Type B pancreatic cell (in vitro differentiated cells): Measurements from ENCODE around the gene TMEM18. TPM values are rescaled to one million over a fixed set of nuclear protein-coding genes. Genes with fewer than 3 reads are reported as not detected.

Source experiments
- DNase-seq: peaks from one replicate; pipeline ENCODE4 v3.0.0; 2021; ENCODE audit warnings: mixed read lengths; ENCODE audit not compliant: unreplicated experiment; ENCODE audit errors: extremely low spot score
- H3K27ac Mint-ChIP-seq: 2 replicates; pipeline ENCODE4 v1.8.0; 2021; ENCODE audit warnings: mild to moderate bottlenecking, mixed read lengths
- H3K27me3 Mint-ChIP-seq: 2 replicates; pipeline ENCODE4 v1.8.0; 2021; ENCODE audit warnings: mixed read lengths
- H3K36me3 Mint-ChIP-seq: 2 replicates; pipeline ENCODE4 v1.8.0; 2021; ENCODE audit warnings: mixed read lengths
- H3K4me1 Mint-ChIP-seq: one replicate; pipeline ENCODE4 v1.8.0; 2021; ENCODE audit warnings: mixed read lengths; ENCODE audit not compliant: unreplicated experiment
- H3K4me3 Mint-ChIP-seq: 2 replicates; pipeline ENCODE4 v1.8.0; 2021; ENCODE audit warnings: mild to moderate bottlenecking, mixed read lengths
- H3K9me3 Mint-ChIP-seq: 2 replicates; pipeline ENCODE4 v1.8.0; 2021; ENCODE audit warnings: mixed read lengths
- CTCF ChIP-seq: fragments of 200-600 bp; sonication (generic); conservative IDR thresholded peaks from 2 replicates; pipeline ENCODE4 v1.5.0; 2021; ENCODE audit warnings: antibody characterized with exemption, mild to moderate bottlenecking
- total RNA-seq: library from RNA; stranded (reverse); gene quantifications from 2 replicates; pipeline ENCODE4 v1.2.1, GENCODE V29; 2021; ENCODE audit warnings: low replicate concordance

The TMEM18 gene
- total RNA-seq, 1 donor from 2014 or later = 27.4 TPM

GRCh38 chr2:632471-632870, 44.7 kb downstream of the TMEM18 start:
- Mint-ChIP-seq H3K36me3 (peaks cover 4% of the 10 kb centered on the region), H3K27me3 (peaks cover 3% of the 10 kb centered on the region), H3K9me3 (no peaks in the 10 kb centered on the region), H3K4me1 (peaks cover 6% of the 10 kb centered on the region), H3K4me3 (no peak overlapping the region), H3K27ac (no peak overlapping the region)
- no peak for DNase-seq
- no peak for TF ChIP-seq CTCF

GRCh38 chr2:631741-632140, 45.5 kb downstream of the TMEM18 start:
- H3K9me3 Mint-ChIP-seq = no peaks in the 10 kb centered on the region
- no peak overlapping the region for H3K27ac Mint-ChIP-seq
- peaks cover 6% of the 10 kb centered on the region for H3K27me3 Mint-ChIP-seq
- TF ChIP-seq CTCF = no peak
- no peak overlapping the region for H3K4me3 Mint-ChIP-seq
- DNase-seq = no peak
- peaks cover 6% of the 10 kb centered on the region for H3K4me1 Mint-ChIP-seq
- H3K36me3 Mint-ChIP-seq = peaks cover 4% of the 10 kb centered on the region

GRCh38 chr2:630451-631320, 46.5 kb downstream of the TMEM18 start:
- no peak for DNase-seq
- Mint-ChIP-seq H3K27ac (no peak overlapping the region), H3K27me3 (peaks cover 6% of the 10 kb centered on the region), H3K36me3 (peaks cover 4% of the 10 kb centered on the region), H3K9me3 (no peaks in the 10 kb centered on the region), H3K4me1 (peaks cover 9% of the 10 kb centered on the region), H3K4me3 (no peak overlapping the region)
- TF ChIP-seq CTCF = no peak

- Mint-ChIP-seq H3K27me3 (peaks cover 8% of the 10 kb centered on the region), H3K36me3 (peaks cover 4% of the 10 kb centered on the region), H3K27ac (no peak overlapping the region), H3K4me3 (no peak overlapping the region), H3K4me1 (peaks cover 13% of the 10 kb centered on the region), H3K9me3 (no peaks in the 10 kb centered on the region)
- no peak for TF ChIP-seq CTCF
- DNase-seq = no peak
Measured at GRCh38 chr2:629961-630360, 47.2 kb downstream of the TMEM18 start.

- H3K27me3 Mint-ChIP-seq = peaks cover 9% of the 10 kb centered on the region
- peaks cover 4% of the 10 kb centered on the region for H3K36me3 Mint-ChIP-seq
- H3K4me3 Mint-ChIP-seq = no peak overlapping the region
- H3K27ac Mint-ChIP-seq = no peak overlapping the region
- peak; percentile 39 for DNase-seq
- H3K9me3 Mint-ChIP-seq = no peaks in the 10 kb centered on the region
- TF ChIP-seq CTCF = no peak
- peaks cover 12% of the 10 kb centered on the region for H3K4me1 Mint-ChIP-seq
Measured at GRCh38 chr2:628651-629050, 48.6 kb downstream of the TMEM18 start.
